PFSK-1 (cell line): Measurements from ENCODE around the gene PTPN6.

Source experiments
- FOXP2 ChIP-seq: optimal IDR thresholded peaks from 2 replicates; pipeline ENCODE3; 2011; ENCODE audit warnings: borderline replicate concordance, control low read depth, inconsistent platforms; ENCODE audit not compliant: insufficient read depth; ENCODE audit errors: extremely low read length, extremely low read depth
- POLR2AphosphoS5 ChIP-seq: IDR thresholded peaks from 2 replicates; pipeline ENCODE4 v1.6.1; 2012; ENCODE audit warnings: low read depth, mild to moderate bottlenecking, control low read depth, low read length, moderate library complexity
- REST ChIP-seq, 2 experiments: IDR thresholded peaks; 2 replicates each; pipeline versions ENCODE4 v1.6.1 to v1.8.0; 2011 to 2012; ENCODE audit warnings: low read depth in 2 of 2, low read length in 2 of 2, control low read depth in 1 of 2, inconsistent platforms in 1 of 2, mild to moderate bottlenecking in 1 of 2, moderate library complexity in 1 of 2; ENCODE audit not compliant: insufficient read depth in 1 of 2
- SIN3A ChIP-seq: IDR thresholded peaks from 2 replicates; pipeline ENCODE4 v1.6.1; 2012; ENCODE audit warnings: mild to moderate bottlenecking, low read length, moderate library complexity, borderline replicate concordance; ENCODE audit not compliant: insufficient read depth
- TAF1 ChIP-seq: IDR thresholded peaks from 2 replicates; pipeline ENCODE4 v1.6.1; 2012; ENCODE audit warnings: low read length, control low read depth, borderline replicate concordance; ENCODE audit not compliant: insufficient read depth

The PTPN6 gene

GRCh38 chr12:6968426-6968825 is 17.3 kb downstream of the PTPN6 start:
- TF ChIP-seq POLR2AphosphoS5 (no peak), REST (IDR thresholded peaks at IDR 0.05; ENCODE audit: insufficient read depth in 1 of 2, low read depth in 2 of 2, low read length in 2 of 2) (no peak), SIN3A (no peak), FOXP2 (no peak), TAF1 (no peak)

- TF ChIP-seq POLR2AphosphoS5 (no peak), TAF1 (no peak), FOXP2 (no peak), SIN3A (no peak), REST (IDR thresholded peaks at IDR 0.05; ENCODE audit: insufficient read depth in 1 of 2, low read depth in 2 of 2, low read length in 2 of 2) (no peak)
These were observed 19.0 kb downstream of the PTPN6 start for GRCh38 chr12:6970096-6970527.

DNA sequence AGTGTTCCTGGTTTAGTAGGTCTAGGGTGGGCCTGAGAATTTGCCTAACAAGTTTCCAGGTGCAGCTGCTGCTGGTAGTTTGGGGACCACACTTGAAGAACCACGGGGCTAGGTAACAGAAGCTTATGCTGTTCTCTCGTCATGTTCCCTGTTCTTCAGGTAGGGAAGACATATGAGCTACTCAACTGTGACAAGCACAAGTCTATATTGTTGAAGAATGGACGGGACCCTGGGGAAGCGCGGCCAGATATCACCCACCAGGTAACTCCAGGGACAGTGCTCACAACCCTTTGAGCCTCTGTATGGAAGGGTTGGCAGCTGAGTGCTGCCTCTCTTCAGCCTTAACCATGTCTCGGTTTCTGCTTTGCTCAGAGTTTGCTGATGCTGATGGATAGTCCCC is 23.0 kb downstream of the PTPN6 start:
- no peak for TF ChIP-seq FOXP2
- no peak for TF ChIP-seq POLR2AphosphoS5
- no peak for TF ChIP-seq SIN3A

DNA sequence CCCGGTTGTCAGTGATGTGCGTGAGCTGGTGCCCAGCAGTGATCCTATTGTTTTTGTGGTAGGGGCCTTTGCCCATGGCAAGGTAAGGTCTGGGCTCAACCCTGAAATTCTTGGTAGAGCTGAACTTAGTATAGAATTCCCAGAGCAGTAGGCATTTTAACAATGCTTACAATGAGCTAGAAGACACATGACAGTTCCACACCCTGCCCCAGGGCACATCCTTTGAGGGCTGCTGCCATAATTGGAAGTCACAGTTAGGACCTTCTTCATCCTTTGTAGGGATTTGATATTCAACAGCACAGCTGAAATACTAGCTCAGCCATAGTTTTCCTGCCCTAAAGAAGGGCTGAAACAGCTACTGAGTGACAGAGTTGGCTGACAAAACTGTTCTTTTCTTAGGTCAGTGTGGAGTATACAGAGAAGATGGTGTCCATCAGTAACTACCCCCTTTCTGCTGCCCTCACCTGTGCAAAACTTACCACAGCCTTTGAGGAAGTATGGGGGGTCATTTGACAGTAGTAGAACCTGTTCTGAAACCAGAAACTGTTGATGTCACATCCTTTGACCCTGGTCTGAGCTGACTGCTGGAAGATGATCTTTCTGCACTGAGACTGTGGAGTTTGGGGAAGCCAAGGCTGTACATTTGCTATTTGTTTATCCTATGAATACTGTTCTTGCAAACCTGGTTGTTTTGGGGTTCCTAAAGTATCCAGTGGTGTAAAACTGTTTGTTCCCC is 24.3 kb downstream of the PTPN6 start:
- TF ChIP-seq SIN3A, result no peak
- no peak for TF ChIP-seq REST (IDR thresholded peaks at IDR 0.05; ENCODE audit: insufficient read depth in 1 of 2, low read depth in 2 of 2, low read length in 2 of 2)
- TF ChIP-seq POLR2AphosphoS5, result no peak
- no peak for TF ChIP-seq TAF1
- no peak for TF ChIP-seq FOXP2

DNA sequence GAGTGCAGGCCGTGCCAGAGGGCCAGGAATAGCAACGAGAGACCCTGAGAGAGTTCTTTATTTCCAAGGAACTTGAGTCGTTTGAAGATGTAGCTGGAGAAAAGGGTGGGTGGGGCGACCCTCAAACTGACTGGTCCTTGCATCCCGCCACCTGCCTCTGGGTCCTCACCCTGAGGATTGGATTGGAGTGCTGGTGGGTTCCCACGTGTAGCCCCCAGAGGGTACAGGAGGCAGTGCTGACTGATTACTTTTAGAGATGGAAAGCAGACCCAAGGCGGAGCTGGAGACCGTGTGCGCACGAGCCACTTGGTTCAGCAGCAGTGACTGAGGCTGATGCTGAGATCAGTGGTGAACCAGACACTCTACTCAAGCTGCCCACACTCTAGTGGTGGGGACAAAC is 26.5 kb downstream of the PTPN6 start:
- TF ChIP-seq FOXP2 (no peak), TAF1 (no peak), SIN3A (no peak), REST (IDR thresholded peaks at IDR 0.05; ENCODE audit: insufficient read depth in 1 of 2, low read depth in 2 of 2, low read length in 2 of 2) (no peak), POLR2AphosphoS5 (no peak)
